Middle frontal gyrus (tissue), 1 donor: Measurements from ENCODE around the gene CXCL3.

Experiments
- DNase-seq: peaks from one replicate; pipeline ENCODE4 v3.0.0-alpha.2; 2015; ENCODE audit warnings: low spot score; ENCODE audit errors: extremely low spot score

The CXCL3 gene

DNA sequence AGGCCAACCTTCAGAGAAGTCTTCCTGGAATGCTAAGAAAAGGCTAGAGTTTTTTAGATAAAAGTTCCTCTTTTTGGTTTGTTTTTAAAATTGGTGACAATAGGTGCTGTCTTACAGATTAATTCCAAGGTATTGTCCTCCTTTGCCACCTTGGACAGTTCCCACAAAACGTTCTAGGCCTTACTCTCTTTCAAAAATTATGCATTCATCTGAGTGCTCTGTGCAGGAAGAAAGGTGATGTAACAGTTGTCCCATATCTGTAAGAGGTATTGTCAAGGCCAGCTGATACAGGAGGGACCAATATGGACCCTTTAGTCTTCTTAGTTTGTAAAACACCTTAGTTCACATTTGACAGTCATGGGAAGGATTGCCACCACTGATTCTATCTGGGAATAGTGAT, 24.2 kb downstream of the CXCL3 start:
- no peak for DNase-seq

DNA sequence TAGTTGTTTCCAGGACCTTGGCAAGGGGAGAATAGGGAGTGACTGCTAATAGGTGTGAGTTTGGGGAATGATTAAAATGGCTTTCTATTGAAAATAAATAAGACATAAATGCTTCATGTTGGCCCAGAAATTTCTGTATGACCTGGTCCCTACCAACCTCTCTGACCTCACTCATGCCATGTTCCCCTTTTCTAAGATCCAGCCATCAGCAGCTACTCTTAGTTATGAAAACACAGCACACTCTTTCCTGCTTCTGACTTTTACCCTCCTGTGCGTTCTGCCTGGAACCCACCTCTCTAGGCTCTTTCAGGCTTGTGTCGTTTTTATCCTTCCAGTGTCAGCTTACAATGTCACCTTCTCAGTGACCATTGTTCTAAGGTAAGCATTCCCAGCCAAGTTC, 25.2 kb downstream of the CXCL3 start:
- no peak for DNase-seq

DNA sequence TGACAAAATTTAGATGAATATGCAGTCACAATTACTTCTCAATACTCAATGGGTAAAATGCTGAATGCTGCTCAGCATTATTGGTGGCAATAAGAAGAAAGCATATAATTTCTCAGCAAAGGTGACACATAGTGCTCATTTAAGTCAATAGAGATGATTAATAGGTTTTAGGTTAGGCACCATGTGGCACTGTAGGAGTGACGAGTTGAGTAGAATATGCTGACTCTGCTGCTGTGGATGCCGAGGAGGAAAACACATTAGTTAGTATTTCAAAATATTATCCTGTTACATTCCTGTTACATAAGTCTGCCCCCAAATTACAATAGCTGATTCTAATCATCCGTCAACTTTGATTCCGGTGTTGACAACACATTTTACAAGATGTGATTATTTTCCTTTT, 26.4 kb downstream of the CXCL3 start:
- no peak for DNase-seq

DNA sequence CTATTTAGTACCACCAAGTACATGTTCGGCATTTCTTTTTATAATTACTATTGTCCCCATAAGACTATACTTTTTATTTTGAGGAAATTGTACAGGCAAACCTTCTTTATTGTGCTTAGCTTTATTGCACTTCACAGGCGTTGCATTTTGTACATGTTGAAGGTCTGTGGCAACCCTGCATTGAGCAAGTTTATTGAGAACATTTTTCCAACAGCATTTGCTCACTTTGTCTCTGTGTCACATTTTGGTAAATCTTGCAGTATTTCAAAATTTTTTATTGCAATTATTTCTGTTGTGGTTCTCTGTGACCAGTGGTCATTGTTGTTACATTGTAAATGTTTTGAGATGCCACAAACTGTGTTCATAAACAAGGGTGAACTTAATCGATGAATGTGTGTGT, 29.2 kb downstream of the CXCL3 start:
- no peak for DNase-seq

DNA sequence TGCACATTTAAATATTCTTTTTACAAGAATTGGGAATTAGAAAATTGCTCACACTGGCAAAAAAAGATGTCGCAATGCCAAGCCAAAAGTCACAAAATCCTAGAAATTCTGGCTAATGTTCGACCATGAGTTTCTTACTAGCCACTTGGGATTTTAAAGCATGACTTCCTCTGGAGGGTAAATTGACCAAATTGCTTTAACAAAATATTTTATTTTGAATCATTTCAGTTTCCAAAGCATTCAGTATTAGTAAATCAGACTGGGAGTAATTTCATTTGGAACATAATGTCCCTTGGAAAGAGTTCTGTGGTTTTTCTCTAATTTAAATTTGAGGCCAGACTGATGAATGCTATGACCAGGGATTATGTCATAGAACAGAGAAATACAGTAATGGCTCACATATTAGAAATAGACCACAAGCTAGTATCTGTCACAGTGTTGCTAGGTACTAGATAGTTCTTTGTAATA, 32.4 kb downstream of the CXCL3 start:
- DNase-seq = no peak

DNA sequence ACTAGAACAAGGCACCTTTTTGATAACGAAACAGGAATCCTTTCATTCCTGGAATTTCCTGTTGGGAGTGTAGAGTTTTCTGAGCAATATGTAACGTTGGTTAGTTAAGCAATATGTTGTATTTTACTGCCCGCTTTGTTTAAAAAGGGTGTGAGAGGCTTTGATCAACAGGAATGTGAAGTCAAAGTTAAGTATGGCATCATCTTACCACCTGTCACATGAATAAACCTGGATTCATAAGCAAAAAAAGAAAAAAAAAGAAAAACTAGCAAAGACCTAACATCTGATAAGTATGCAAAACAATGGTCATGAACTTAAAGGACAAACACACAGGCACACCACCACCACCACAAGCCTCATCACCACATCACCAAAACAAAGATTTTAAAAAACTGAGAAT, 33.0 kb downstream of the CXCL3 start:
- DNase-seq = no peak

DNA sequence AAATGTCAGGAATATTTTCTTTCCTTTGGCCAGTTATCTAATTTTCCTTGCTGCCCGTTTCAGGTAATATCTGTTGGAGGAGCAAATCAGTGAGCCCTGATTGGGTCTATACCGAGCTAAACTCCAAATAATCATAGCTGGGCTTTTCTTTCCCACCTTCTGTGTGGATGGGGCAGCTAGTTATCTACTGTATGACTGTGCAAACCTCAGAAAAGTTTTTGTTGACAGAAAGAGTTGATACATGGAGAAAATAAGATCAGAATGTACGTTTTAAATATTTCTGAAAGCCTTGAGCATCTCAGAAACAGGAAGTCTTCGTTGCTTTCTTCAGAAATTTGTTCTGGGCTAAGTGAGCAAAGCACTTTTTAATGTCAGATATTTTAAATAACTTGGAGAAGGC, 33.8 kb downstream of the CXCL3 start:
- DNase-seq = no peak

DNA sequence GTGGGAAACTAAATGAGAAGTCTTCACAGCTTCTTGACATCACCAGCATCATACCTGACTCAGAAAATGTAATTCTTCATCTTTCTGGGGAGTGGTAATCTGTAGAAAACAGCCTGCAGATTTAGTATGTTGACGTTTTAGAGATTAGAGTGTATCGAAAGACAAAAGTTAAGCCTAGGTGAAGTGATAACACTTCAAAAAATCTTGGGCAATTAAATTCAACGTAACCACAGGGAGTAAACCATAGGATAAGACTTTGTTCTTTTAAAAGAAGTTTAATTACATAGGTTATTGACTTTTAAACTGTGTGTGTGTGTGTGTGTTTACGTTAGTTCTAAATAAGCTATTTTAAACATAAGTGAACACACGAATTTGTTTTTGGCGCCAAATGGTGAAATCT, 38.2 kb downstream of the CXCL3 start:
- DNase-seq = no peak

DNA sequence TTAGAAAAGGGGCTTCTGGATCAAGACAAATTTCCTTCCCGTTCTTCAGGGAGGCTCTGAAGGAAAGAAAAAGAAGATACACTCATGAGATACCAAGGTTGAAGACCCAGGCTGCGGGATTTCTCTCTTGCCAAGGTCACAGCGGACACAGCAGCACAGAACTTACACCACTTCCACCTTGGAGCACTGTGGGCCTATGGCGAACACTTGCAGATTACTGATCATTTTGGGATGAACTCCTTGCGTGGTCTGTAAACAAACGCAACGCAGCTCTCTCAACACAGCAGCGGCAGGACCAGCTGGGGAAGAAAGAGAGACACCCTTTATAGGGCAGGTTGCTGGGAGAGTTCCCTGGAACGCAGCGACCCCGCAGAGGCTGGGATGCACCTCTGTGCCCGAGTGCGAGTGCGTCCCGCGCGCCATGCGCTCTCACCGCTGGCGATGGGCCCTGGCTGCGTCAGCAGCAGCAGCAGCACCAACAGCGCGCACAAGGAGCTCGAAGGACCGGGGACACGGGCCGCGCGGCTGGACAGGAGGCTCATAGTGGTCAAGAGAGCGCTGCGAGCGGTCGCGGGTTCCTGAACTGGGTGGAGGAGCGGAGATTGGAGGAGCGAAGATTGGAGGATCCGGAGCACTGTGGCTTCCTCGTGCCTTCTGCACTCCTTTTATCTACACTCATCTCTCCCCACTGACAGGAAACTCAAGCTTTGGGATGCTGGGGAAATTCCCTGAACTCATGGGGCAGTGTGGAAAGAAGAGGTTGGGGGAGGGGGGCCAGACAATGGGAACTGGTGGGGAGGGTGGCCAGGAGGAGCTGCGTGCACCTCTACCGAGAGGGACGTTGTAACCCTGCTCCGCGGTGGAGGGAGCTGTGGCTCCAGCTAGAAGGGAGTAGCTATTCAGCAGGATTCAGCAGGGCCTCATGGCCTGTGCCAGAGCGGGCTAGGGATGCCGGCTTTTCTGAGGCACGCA, 40.2 kb downstream of the CXCL3 start, which contains the start of gene CXCL5:
Gene CXCL5 (minus strand): TSS at position 638 of the 972 bp plus-strand sequence. CDS start 96 bp downstream, at position 542.
- DNase-seq = no peak

DNA sequence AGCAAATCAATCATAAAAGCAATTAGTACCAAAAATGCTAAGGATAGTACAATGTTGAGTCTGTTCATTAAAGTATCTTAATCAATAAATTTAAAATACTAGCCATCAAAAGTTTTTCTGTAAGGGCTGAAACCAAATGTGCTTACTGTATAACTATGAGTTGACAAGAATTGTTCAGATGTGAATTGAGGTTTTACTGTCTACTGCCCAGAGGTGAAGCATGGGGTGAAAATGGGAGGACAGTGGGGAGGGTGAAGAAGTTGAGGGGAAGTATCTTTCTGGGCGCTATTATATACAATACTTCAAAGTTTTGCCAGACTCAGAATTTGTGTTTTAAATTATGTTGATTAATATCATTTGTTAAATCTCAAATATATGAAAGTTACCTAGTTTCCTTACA, 46.4 kb downstream of the CXCL3 start:
- DNase-seq = no peak

DNA sequence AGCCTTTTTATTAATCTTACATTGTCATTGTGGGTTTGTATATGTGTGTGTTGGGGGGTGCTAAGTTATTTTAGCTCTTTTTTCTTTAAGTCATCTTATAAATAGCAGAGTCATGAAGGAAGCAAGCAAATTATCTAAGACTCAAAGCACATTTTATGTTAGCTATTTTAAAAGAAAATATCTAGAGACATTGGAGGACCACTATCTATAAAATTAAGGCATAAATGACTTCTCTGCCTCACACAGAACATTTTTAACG, 46.8 kb downstream of the CXCL3 start:
- DNase-seq = no peak

DNA sequence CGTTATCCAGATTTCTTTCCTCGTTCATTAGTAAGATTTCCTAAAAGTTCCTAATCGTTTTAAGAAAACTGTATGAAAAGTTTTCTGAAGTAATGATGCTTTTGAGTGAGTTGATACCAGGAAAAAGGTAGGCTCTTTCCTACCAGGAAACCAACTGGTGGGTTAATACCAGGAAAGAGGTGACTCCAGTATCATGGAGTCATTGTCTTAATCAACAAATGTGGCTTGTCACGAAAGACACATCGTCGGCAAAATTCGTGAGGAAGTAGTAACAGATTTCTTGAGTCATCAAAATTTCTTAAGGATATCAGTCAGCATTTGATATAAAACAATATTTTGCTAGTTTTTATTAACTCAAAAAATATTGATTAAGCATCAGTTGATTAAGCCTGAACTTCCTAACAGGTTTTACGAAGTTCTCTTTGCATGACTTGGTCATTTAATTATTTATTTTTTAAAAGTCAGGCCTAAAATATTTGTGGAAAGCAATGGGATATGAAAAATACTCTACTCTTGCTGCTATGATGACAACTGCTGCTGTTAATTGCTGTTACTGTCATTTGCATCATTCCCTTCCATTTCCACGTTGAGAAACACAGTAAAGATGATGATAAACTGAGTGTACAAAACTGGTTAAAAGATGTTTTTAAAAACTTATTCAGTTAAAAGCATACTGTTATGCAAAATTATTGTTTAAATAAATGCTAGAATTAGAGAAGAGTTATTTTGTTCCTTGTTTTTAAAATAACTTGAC, 47.3 kb downstream of the CXCL3 start:
- no peak for DNase-seq

DNA sequence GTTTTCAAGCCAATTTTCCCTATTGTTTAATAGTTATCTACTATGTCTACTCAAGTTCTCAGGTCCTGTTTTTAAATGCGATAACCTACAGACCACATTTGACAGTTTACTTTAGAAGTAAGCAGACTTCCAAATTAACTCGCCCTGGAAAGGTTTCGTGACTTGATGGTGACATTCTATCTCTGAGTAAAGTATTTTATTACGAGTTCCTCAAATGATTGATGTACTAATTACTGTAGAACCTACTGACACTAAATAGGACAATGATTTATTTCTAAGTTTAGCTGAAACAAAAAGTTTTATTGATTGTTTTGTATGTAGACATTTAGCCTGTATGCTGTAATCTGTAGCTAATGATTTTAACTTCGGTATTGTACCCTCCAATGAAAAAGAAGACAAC, 48.6 kb downstream of the CXCL3 start:
- no peak for DNase-seq

DNA sequence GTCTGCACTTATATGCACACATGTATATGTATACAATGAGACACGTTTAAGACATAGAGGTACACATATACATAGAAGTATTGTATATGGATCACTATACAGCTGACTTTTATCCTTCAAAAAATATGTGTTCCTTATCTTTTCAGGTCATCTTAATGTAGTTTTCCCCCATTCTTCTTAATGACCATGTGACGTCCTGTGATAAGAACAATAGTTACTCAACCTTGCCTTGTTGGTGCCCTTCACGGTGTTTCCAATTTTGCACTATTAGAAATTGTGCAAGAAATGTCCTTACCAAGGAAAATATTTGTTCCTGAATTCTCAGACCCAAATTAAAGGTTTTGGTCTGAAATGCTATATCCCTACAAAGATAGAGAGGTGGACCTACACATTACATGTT, 49.5 kb downstream of the CXCL3 start:
- DNase-seq = no peak

DNA sequence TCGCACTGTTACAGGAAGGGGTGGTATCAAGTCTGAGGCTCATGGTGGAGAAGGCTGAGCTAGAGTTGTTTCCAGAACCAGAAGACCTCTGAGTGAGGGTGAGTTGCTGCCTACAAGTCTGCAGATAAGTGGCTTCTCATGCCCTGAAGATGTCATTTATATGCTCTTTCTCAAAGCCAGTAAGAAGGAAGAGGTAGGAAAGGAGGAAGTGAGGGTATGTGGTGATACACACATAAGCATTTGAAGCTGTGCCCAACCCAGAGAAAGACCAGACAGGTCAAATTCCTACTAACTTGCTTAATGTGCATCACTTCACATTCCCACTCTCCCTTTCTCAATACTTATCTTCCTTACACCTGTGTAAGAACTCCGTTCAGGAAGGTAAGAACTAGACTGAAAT, 50.4 kb downstream of the CXCL3 start, which contains the start of gene PPBP:
Gene PPBP (minus strand): TSS at position 130 of the 400 bp plus-strand sequence. CDS start 87 bp downstream, at position 43.
- no peak for DNase-seq
